Activated B cell treated with CpG ODN at 0.5 μM for 24 hours (primary cell): Measurements from ENCODE around the gene ITFG1. TPM values are rescaled to one million over a fixed set of nuclear protein-coding genes. Genes with fewer than 3 reads are reported as not detected.

Experiments used
- ATAC-seq: fragments of 200-7000 bp; cut with Tn5 transposase; one replicate; pipeline ENCODE4 v1.10.0; 2021; ENCODE audit warnings: low read depth, mild to moderate bottlenecking, moderate library complexity
- CTCF ChIA-PET: fragments of 350-600 bp; sonication (Branson Sonifier 250); formaldehyde crosslinking; loops from one replicate; lab custom pipeline; 2021; ENCODE audit warnings: antibody characterized with exemption; lab: Charles Lee
- POLR2A ChIA-PET: fragments of 350-600 bp; sonication (Branson Sonifier 250); formaldehyde crosslinking; loops from one replicate; lab custom pipeline; 2021; ENCODE audit warnings: antibody characterized with exemption; lab: Charles Lee
- DNase-seq: peaks from one replicate; pipeline ENCODE4 v3.0.0; 2022
- H3K27ac Mint-ChIP-seq: one replicate; pipeline ENCODE4 v1.8.0; 2020; ENCODE audit warnings: mixed read lengths
- H3K27me3 Mint-ChIP-seq: one replicate; pipeline ENCODE4 v1.8.0; 2021; ENCODE audit warnings: mixed read lengths
- H3K36me3 Mint-ChIP-seq: one replicate; pipeline ENCODE4 v1.8.0; 2021; ENCODE audit warnings: low read depth, mixed read lengths
- H3K4me1 Mint-ChIP-seq: one replicate; pipeline ENCODE4 v1.8.0; 2021; ENCODE audit warnings: mixed read lengths
- H3K4me3 Mint-ChIP-seq: one replicate; pipeline ENCODE4 v1.8.0; 2020; ENCODE audit warnings: mild to moderate bottlenecking, mixed read lengths
- H3K9me3 Mint-ChIP-seq: one replicate; pipeline ENCODE4 v1.8.0; 2020; ENCODE audit warnings: mixed read lengths
- CTCF ChIP-seq: fragments of 200-600 bp; IDR thresholded peaks from one replicate; pipeline ENCODE4 v1.8.0; 2022; ENCODE audit warnings: antibody characterized with exemption, mild to moderate bottlenecking
- intact Hi-C: fragments of 100-400 bp; cut with micrococcal nuclease; formaldehyde crosslinking; loops from one replicate; pipeline ENCODE4 v1.15.1; 2024
- total RNA-seq: library from RNA; stranded (reverse); gene quantifications from 2 replicates; pipeline ENCODE4 v1.2.3, GENCODE V29; 2022

ITFG1 gene
- total RNA-seq, 1 donor from 2014 or later = 30.9 TPM

- ChIA-PET CTCF (no interaction called here), POLR2A (no interaction called here)
- ATAC-seq = no peak
- Mint-ChIP-seq H3K27me3 (no peaks in the 10 kb centered on the region), H3K4me3 (no peak overlapping the region), H3K27ac (no peak overlapping the region), H3K9me3 (no peaks in the 10 kb centered on the region), H3K36me3 (peaks cover 22% of the 10 kb centered on the region), H3K4me1 (no peaks in the 10 kb centered on the region)
- no peak for TF ChIP-seq CTCF
- intact Hi-C loops = no loop called here
- DNase-seq = no peak
Observed at GRCh38 chr16:47244206-47244605, 216.7 kb downstream of the ITFG1 start.

- no peak for ATAC-seq
- Mint-ChIP-seq H3K36me3 (peaks cover 24% of the 10 kb centered on the region), H3K9me3 (no peaks in the 10 kb centered on the region), H3K27me3 (no peaks in the 10 kb centered on the region), H3K27ac (no peak overlapping the region), H3K4me3 (no peak overlapping the region), H3K4me1 (no peaks in the 10 kb centered on the region)
- intact Hi-C loops = no loop called here
- ChIA-PET POLR2A (no interaction called here), CTCF (no interaction called here)
- no peak for DNase-seq
- TF ChIP-seq CTCF = no peak
Observed at GRCh38 chr16:47241061-47241460, 219.8 kb downstream of the ITFG1 start.

GRCh38 chr16:47236716-47237115 lies 224.1 kb downstream of the ITFG1 start:
- peaks cover 33% of the 10 kb centered on the region for H3K36me3 Mint-ChIP-seq
- no peaks in the 10 kb centered on the region for H3K27me3 Mint-ChIP-seq
- no peak for TF ChIP-seq CTCF
- H3K4me3 Mint-ChIP-seq = no peak overlapping the region
- no peak overlapping the region for H3K27ac Mint-ChIP-seq
- no peak for DNase-seq
- H3K4me1 Mint-ChIP-seq = no peaks in the 10 kb centered on the region
- intact Hi-C loops = no loop called here
- POLR2A ChIA-PET = no interaction called here
- H3K9me3 Mint-ChIP-seq = no peaks in the 10 kb centered on the region
- CTCF ChIA-PET = no interaction called here
- ATAC-seq = no peak

- peaks cover 42% of the 10 kb centered on the region for H3K36me3 Mint-ChIP-seq
- DNase-seq = no peak
- H3K4me3 Mint-ChIP-seq = no peak overlapping the region
- ChIA-PET CTCF (no interaction called here), POLR2A (no interaction called here)
- no peaks in the 10 kb centered on the region for H3K9me3 Mint-ChIP-seq
- TF ChIP-seq CTCF = no peak
- intact Hi-C loops = no loop called here
- no peaks in the 10 kb centered on the region for H3K4me1 Mint-ChIP-seq
- no peak for ATAC-seq
- no peak overlapping the region for H3K27ac Mint-ChIP-seq
- H3K27me3 Mint-ChIP-seq = no peaks in the 10 kb centered on the region
Observed at GRCh38 chr16:47230296-47230695, 230.6 kb downstream of the ITFG1 start.

GRCh38 chr16:47229053-47230050 lies 231.5 kb downstream of the ITFG1 start:
- Mint-ChIP-seq H3K4me1 (no peaks in the 10 kb centered on the region), H3K27me3 (no peaks in the 10 kb centered on the region), H3K36me3 (peaks cover 50% of the 10 kb centered on the region), H3K9me3 (no peaks in the 10 kb centered on the region), H3K4me3 (no peak overlapping the region), H3K27ac (no peak overlapping the region)
- intact Hi-C loops = no loop called here
- no peak for ATAC-seq
- ChIA-PET POLR2A (no interaction called here), CTCF (no interaction called here)
- TF ChIP-seq CTCF = no peak
- DNase-seq = no peak
